Stomach (tissue), 4 donors: Measurements from ENCODE around the gene PCDH9.

Source experiments
- EP300 ChIP-seq: sonication (generic); formaldehyde crosslinking; IDR thresholded peaks from one replicate; pipeline ENCODE4 v1.6.1; 2017; ENCODE audit warnings: antibody characterized with exemption
- TF ChIP-seq, protein P1 (sequence below), 7 experiments: fragments of 450-650 bp in 4 of 7; fragments of 200-600 bp in 3 of 7; sonication (generic) in 3 of 7; IDR thresholded peaks; one replicate each; pipeline ENCODE4 v1.5.1; 2016 to 2019; ENCODE audit warnings: antibody characterized with exemption in 7 of 7, control low read depth in 2 of 7, mild to moderate bottlenecking in 1 of 7

DNA sequence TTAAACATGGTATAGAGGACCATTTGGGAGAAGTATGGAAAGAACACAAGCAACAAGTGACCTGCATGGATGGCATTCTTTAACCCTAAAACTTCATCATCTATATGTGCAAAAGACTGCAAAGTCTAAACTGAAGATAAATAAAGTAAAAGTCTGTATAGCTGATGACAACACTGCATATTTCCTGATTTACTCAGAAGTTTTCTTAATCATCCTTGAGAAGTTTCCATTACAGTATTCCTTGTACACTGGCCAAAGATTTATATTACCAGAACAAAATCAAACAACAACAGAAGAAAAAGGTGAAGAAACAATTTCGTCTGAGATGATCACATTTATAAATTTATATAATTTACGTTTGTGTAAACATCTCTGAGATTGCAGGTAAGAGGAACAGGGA is 805.7 kb downstream of the PCDH9 start:
- TF ChIP-seq, protein P1, sequence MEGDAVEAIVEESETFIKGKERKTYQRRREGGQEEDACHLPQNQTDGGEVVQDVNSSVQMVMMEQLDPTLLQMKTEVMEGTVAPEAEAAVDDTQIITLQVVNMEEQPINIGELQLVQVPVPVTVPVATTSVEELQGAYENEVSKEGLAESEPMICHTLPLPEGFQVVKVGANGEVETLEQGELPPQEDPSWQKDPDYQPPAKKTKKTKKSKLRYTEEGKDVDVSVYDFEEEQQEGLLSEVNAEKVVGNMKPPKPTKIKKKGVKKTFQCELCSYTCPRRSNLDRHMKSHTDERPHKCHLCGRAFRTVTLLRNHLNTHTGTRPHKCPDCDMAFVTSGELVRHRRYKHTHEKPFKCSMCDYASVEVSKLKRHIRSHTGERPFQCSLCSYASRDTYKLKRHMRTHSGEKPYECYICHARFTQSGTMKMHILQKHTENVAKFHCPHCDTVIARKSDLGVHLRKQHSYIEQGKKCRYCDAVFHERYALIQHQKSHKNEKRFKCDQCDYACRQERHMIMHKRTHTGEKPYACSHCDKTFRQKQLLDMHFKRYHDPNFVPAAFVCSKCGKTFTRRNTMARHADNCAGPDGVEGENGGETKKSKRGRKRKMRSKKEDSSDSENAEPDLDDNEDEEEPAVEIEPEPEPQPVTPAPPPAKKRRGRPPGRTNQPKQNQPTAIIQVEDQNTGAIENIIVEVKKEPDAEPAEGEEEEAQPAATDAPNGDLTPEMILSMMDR (IDR thresholded peaks at IDR 0.05): no peak
- no peak for TF ChIP-seq EP300
